HG03521 (cell line): ENCODE results near the gene NPIPB9.
"Not testable (repeated sequence)": the region's sequence is repeated elsewhere in the genome, so short reads cannot be mapped to it uniquely, and the experiment has no call there.

ENCODE experiments used
- ATAC-seq: cut with Tn5 transposase; IDR thresholded peaks from one replicate; pipeline ENCODE4 v1.9.1; 2021; ENCODE audit warnings: mild to moderate bottlenecking, moderate library complexity; ENCODE audit not compliant: unreplicated experiment

Gene NPIPB9

DNA sequence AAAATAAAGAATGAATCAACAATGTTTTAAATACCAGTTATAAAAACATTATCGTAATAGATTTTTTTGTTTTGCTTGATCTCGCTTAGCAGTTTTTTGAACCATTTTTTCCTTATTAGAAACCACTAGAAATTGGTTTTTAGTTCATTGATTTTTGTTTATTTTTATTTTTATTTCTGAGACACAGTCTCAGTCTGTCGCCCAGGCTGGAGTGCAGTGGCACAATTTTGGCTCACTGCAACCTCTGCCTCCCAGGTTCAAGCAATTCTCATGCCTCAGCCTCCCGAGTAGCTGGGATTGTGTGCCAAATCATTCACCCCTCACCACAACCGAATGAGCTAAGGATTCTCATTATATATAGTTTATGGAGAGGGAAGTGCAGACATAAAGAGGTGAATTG lies at the start of gene NPIPB9:
Gene NPIPB9 (plus strand): TSS at position 301 of the 400 bp plus-strand sequence.
- not testable (repeated sequence) for ATAC-seq

DNA sequence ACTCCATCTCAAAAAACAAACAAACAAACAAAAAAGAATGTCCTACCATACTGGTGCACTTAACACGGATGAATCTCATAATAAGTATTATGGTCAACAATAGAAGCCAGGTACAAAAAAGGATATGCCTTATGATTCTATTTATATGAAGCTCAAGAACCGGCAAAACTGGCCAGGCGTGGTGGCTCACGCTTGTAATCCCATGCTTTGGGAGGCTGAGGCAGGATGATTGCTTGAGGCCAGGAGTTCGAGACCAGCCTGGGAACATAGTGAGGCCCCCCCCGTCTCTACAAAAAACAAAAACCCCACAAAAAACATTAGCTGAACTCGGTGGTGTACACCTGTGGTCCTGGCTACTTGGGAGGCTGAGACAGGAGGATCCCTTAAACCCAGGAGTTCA lies 47.3 kb upstream of the NPIPB9 start:
- not testable (repeated sequence) for ATAC-seq

GRCh38 chr16:28711220-28712083 lies 40.1 kb upstream of the NPIPB9 start, which contains the start of gene EIF3C:
TSS of gene EIF3C (plus strand) at chr16:28711464. CDS start at chr16:28711687, 223 bp downstream.
- ATAC-seq = peak; percentile 92

DNA sequence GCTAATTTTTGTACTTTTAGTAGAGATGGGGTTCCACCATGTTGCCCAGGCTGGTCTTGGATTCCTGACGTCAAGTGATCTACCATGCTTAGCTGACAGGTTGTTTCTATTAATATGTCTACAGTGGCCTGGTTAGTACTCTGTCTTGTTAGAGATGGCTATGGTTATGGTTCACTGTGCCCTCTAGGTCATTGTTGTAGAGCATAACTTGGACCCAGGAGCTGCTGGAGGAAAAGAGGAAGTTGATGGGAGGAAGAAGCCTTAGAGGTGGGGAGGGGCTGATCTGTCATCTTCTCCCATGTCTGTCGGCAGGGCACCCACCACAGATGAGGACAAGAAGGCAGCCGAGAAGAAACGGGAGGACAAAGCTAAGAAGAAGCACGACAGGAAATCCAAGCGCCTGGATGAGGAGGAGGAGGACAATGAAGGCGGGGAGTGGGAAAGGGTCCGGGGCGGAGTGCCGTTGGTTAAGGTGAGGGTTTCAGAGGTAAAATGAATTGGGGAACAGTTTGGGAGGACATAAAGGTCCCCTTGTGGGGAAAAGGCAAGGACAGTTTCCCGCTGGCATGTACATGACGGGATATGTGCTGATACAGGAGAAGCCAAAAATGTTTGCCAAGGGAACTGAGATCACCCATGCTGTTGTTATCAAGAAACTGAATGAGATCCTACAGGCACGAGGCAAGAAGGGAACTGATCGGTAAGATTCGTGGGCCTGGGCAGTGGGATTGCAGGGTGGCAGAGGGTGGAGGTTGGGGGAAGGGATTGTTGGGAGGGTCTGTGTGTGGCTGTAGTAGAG lies 28.5 kb upstream of the NPIPB9 start:
- not testable (repeated sequence) for ATAC-seq

GRCh38 chr16:28731253-28731652 lies 20.3 kb upstream of the NPIPB9 start:
- ATAC-seq = not testable (repeated sequence)

DNA sequence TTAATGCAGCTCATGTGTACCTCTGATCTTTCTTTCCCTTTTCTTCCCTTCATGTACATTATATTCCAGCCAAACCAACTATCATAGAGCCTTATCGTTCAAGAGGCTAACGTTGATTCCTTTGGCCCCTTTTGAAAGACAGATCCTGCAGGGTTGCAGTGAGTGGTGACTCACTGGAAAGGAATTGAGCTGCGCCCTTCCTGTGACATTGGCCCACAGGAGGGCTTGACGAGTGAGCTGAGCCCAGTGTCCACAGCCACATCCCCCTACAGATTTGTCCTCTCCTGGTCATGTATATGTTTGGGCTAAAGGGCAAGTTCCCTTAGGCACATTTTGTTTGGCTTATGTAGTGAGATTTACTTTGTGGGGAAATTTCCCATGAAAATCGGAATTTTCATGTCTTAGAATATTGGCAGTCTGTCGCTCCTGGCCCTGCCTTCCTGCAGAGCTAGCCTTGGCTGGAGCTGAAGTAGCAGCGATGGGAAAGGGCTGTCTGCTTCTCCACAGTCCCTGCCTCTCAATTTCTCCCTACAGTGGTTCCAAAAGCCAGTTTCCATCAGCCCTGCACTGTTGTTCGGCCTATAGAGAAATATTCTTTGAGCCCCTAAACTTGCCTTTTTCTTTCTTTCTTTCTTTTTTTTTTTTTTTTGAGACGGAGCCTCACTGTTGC lies 19.0 kb upstream of the NPIPB9 start:
- ATAC-seq = not testable (repeated sequence)

DNA sequence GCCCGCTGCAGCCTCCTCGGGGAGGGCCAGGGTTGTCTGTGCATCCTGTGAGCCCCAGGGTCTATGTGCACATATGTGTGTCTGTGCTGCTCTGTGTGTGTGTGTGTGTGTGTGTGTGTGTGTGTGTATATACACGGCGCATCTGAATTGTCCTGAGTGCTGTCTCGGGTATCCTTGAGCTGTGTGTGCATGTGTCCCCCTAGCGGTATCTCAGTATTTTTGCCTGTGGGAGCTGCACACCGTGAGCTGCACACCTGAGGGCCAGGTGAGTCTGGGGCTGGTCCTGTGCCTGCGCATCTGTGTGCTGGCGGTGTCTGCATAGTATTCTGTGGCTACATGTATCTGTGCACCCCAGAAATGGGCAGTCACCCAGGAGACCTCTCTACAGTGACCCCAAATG lies 11.8 kb upstream of the NPIPB9 start:
- ATAC-seq = not testable (repeated sequence)

- not testable (repeated sequence) for ATAC-seq
These were observed 11.0 kb upstream of the NPIPB9 start for GRCh38 chr16:28740631-28741030.

- not testable (repeated sequence) for ATAC-seq
These were observed 10.3 kb upstream of the NPIPB9 start for GRCh38 chr16:28741295-28741694.

DNA sequence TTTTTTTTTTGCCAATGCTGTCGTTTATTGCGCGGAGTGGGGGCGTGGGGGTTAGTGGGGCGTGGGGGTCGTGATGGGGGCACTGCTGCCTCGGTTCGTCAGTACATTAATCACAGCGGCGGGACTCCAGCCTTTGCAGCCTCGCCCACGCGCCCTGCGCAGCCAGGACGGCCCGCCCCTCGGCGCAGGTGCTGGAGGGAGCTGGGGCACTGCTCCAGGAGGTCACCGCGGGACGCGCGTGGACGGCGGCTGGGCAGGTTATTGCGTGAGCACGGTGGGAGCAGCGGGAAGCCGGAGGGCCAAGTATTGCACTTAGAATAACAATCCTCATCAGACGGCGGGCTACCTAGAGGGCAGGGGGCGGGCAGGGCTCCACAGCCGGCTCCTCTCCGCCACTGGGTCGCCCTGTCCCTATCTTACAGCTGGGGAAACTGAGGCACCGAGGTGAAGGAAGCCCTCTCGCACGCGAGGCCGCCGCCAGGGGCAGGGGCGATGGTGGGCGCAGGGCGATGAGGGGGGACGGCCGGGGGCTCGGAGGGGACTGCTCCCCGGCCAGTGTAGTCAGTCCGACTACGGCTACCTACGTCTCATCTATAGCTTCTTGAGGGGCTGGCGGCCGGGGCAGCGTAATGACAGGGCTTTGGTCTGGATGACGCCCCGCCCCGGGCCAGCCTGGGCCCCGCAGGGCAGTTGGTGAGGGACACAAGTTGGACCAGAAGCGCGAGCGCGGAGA lies 4.8 kb upstream of the NPIPB9 start:
- not testable (repeated sequence) for ATAC-seq

GRCh38 chr16:28749997-28750465 lies 1.6 kb upstream of the NPIPB9 start:
- peak; percentile 78 for ATAC-seq

- peak; percentile 27 for ATAC-seq
These were observed 1.0 kb upstream of the NPIPB9 start for GRCh38 chr16:28750469-28751067.

DNA sequence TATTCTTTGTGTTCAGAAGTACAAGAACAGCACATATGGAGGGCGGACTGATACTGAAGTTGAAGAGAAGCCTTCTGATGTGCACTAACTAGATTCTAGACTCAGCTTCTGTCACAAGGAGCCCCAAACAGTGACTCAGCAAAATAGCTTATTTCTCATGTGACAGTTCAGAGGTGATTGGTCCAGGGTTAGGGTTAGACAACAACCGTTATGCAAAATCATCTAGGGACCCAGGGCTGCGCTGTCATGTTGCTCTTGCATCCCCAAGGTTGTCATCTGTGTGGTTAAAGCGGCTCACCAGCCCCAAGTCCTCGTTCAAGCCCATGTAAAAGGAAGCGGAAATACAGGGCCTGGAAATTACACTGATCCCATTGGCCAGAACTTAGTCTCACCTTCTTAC lies 30.1 kb downstream of the NPIPB9 start:
- ATAC-seq = not testable (repeated sequence)

GRCh38 chr16:28782357-28782756 lies 30.8 kb downstream of the NPIPB9 start:
- not testable (repeated sequence) for ATAC-seq

DNA sequence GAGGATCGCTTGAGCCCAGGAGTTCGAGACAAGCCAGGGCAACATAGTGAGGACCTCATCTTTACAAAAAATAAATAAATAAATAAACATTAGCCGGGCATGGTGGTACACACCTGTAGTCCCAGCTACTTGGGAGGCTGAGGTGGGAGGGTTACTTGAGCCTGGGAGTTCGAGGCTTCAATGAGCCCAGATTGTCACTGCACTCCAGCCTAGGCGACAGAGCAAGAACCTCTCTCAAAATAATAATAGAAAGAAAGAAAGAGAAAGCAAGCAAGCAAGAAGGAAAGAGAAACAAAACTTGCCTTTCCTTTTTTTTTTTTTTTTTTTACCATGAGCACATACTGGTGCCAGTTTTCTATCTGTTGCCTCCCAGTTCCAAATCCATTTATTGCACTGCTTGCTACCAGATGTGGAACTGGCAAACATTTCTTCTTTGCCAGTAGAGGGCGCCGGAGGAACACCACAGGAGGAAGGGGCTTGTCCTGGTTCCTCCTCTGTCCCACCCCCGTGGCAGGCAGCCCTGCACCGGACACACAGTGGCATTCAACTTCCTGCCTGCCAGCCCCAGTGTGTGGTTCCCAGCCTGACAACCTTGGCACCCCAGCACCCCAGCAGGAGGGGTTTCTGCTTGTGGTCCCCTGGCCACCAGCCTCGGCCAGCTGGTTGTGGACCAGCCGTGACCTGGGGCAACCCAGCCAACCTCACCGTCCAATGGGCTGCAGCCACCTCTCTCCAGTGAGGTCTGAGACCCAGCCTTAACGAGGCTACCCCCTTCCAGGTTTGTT lies 50.8 kb downstream of the NPIPB9 start:
- not testable (repeated sequence) for ATAC-seq

DNA sequence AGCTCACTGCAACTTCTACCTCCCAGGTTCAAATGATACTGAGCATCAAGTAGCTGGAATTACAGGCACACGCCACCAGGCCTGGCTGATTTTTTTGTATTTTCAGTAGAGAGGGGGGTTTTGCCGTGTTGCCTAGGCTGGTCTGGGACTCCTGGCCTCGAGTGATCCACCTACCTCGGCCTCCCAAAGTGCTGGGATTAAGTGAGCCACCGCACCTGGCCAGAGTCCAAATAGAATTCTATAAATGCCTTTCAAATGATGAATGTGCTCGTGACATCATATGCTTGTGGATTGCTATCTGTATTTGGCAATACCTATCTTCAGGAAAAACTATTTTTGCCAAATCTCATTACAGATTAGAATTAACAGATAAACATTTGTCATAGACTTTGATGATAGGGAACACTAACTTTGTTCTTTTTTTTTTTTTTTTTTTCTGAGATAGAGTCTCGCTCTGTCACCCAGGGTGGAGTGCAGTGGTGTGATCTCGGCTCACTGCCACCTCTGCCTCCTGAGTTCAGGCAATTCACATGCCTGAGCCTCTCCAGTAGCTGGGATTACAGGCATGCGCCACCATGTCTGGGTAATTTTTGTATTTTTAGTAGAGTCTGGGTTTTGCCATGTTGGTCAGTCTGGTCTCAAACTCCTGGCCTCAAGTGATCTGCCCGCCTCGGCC lies 56.0 kb downstream of the NPIPB9 start:
- not testable (repeated sequence) for ATAC-seq

DNA sequence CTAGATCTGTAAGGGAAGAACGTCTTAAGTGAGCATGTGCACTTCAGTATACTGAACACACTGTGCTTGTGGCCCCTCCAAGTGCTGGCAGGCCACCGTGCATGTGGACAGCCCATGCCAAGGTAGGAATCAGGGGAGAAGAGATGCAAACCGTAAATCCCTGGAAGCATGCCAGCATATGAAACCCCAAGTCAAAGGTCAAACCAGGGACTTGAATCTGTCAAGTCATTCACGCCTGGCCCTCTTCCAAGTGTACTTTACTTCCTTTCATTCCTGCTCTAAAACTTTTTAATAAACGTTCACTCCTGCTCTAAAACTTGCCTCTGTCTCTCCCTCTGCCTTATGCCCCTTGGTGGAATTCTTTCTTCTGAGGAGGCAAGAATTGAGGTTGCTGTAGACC lies 68.4 kb downstream of the NPIPB9 start:
- no peak for ATAC-seq

GRCh38 chr16:28820546-28820945 lies 69.0 kb downstream of the NPIPB9 start:
- ATAC-seq = not testable (repeated sequence)
